ENCODE measurements around the gene LRFN3.

DNA sequence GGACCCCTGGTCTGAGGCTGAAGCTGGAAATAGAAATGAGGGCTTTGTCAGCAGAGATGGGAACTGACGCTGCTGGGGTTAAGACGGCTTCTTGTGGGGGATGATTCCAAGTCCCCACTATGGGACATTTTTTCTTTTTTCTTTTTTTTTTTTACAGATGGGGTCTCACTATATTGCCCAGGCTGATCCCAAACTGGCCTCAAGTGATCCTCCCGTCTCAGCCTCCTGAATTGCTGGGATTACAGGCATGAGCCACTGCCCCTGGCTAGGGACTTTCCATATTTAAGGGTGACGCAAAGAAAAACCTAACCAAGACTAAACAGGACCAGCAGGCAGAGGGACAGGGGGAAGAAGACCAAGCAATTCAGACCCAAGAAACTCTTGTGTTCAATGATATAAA, 10.0 kb downstream of the LRFN3 start:
- TF ChIP-seq, protein P1, sequence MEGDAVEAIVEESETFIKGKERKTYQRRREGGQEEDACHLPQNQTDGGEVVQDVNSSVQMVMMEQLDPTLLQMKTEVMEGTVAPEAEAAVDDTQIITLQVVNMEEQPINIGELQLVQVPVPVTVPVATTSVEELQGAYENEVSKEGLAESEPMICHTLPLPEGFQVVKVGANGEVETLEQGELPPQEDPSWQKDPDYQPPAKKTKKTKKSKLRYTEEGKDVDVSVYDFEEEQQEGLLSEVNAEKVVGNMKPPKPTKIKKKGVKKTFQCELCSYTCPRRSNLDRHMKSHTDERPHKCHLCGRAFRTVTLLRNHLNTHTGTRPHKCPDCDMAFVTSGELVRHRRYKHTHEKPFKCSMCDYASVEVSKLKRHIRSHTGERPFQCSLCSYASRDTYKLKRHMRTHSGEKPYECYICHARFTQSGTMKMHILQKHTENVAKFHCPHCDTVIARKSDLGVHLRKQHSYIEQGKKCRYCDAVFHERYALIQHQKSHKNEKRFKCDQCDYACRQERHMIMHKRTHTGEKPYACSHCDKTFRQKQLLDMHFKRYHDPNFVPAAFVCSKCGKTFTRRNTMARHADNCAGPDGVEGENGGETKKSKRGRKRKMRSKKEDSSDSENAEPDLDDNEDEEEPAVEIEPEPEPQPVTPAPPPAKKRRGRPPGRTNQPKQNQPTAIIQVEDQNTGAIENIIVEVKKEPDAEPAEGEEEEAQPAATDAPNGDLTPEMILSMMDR (IDR thresholded peaks at IDR 0.05): no peak
- TF ChIP-seq POLR2A (IDR thresholded peaks at IDR 0.05): no peak

Data from adrenal gland (tissue), 5 donors.